ENCODE data around the gene HCN3. TPM values are rescaled to one million over a fixed set of nuclear protein-coding genes. Genes with fewer than 3 reads are reported as not detected.

The HCN3 gene
- total and polyA plus RNA-seq, 2 donors: 0.76 to 2.6 TPM

DNA sequence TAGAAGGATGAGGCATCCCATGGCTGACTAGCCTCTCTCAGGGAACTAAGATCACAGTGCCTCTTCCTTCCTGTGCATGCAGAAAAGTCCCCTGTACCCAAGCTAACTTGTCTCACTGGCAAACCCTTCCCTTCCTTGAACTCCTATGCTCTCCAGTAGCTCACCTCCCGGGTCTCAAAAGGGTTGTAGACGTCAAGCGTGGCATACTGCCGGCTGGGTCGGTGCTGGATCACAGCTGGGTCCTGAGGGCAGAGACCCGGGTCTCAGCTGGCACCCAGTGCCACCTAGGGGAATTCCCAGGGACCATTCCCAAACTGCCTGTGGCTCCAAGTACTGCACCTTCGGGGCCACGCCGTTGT lies 15.8 kb upstream of the HCN3 start:
- no peaks in the 10 kb centered on the region for H3K9me3 ChIP-seq (ENCODE audit: control insufficient read depth in 2 of 2, insufficient read depth in 1 of 2, low read length in 1 of 2)
- 1% methylated on average over 9 of the region's 9 CpGs for WGBS
- no peaks in the 10 kb centered on the region for H3K27me3 ChIP-seq (ENCODE audit: control insufficient read depth in 2 of 2, insufficient read depth in 1 of 2, low read length in 1 of 2)
- DNase-seq (ENCODE audit: low read depth in 6 of 9, low spot score in 9 of 9): peak in 2 of 9 donors; percentile 23 to 41
- peaks cover 9 to 18% of the 10 kb centered on the region in 2 donors for H3K4me1 ChIP-seq (ENCODE audit: control insufficient read depth in 2 of 2, insufficient read depth in 2 of 2, low read length in 2 of 2)
- peak overlapping the region; percentile 86 to 88 for H3K4me3 ChIP-seq (ENCODE audit: low read length in 2 of 2)
- H3K27ac ChIP-seq (ENCODE audit: low read depth in 1 of 2, low read length in 1 of 2): peak overlapping the region; percentile 67 to 86
- peaks cover 33 to 67% of the 10 kb centered on the region in 2 donors for H3K36me3 ChIP-seq (ENCODE audit: control insufficient read depth in 2 of 2, insufficient read depth in 2 of 2, low read length in 1 of 2)

- H3K9me3 ChIP-seq (ENCODE audit: control insufficient read depth in 2 of 2, insufficient read depth in 1 of 2, low read length in 1 of 2): no peaks in the 10 kb centered on the region
- WGBS: 3% methylated on average over 47 of the region's 47 CpGs
- peak within 1 kb of the TSS; percentile 86 to 88 for H3K4me3 ChIP-seq (ENCODE audit: low read length in 2 of 2)
- peaks cover 9 to 18% of the 10 kb centered on the region in 2 donors for H3K4me1 ChIP-seq (ENCODE audit: control insufficient read depth in 2 of 2, insufficient read depth in 2 of 2, low read length in 2 of 2)
- peak; percentile 70 to 92 (median 84) for DNase-seq (ENCODE audit: low read depth in 6 of 9, low spot score in 9 of 9)
- H3K27me3 ChIP-seq (ENCODE audit: control insufficient read depth in 2 of 2, insufficient read depth in 1 of 2, low read length in 1 of 2): no peaks in the 10 kb centered on the region
- peak within 1 kb of the TSS; percentile 67 to 86 for H3K27ac ChIP-seq (ENCODE audit: low read depth in 1 of 2, low read length in 1 of 2)
- H3K36me3 ChIP-seq (ENCODE audit: control insufficient read depth in 2 of 2, insufficient read depth in 2 of 2, low read length in 1 of 2): peaks cover 32 to 69% of the 10 kb centered on the region in 2 donors
Measured at GRCh38 chr1:155261852-155262673, 15.2 kb upstream of the HCN3 start, which contains the start of gene SCAMP3. SCAMP3 (minus strand) TSS chr1:155262360; CDS start chr1:155262151, 209 bp downstream.

DNA sequence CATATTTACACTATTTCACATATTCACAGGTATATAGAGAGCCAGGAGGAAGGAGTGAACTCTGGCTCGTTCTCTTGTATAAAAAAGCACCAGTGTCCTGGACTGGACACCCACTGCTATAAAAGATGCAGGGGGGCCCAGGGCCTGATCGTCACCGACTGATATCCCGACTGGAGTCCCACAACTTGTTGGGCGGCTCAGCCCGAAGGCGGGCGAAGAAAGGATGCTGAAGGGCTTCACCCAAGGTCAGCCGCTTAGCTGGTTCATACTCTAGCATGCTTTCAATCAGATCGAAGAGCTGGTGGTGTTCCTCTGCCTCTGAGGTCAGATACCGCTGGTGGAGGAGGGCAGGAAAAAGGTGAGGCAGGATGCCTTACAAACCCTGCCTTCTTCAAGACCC lies 14.2 kb upstream of the HCN3 start:
- Histone ChIP-seq H3K9me3 (ENCODE audit: control insufficient read depth in 2 of 2, insufficient read depth in 1 of 2, low read length in 1 of 2) (no peaks in the 10 kb centered on the region), H3K27me3 (ENCODE audit: control insufficient read depth in 2 of 2, insufficient read depth in 1 of 2, low read length in 1 of 2) (no peaks in the 10 kb centered on the region), H3K36me3 (ENCODE audit: control insufficient read depth in 2 of 2, insufficient read depth in 2 of 2, low read length in 1 of 2) (peaks cover 38 to 75% of the 10 kb centered on the region in 2 donors), H3K4me1 (ENCODE audit: control insufficient read depth in 2 of 2, insufficient read depth in 2 of 2, low read length in 2 of 2) (peaks cover 9 to 18% of the 10 kb centered on the region in 2 donors), H3K4me3 (ENCODE audit: low read length in 2 of 2) (no peak overlapping the region), H3K27ac (ENCODE audit: low read depth in 1 of 2, low read length in 1 of 2) (no peak overlapping the region)
- over 99% methylated on average over 11 of the region's 11 CpGs for WGBS
- no peak for DNase-seq (ENCODE audit: low read depth in 6 of 9, low spot score in 9 of 9)

GRCh38 chr1:155266553-155266952 lies 10.7 kb upstream of the HCN3 start:
- Histone ChIP-seq H3K4me3 (ENCODE audit: low read length in 2 of 2) (no peak overlapping the region), H3K36me3 (ENCODE audit: control insufficient read depth in 2 of 2, insufficient read depth in 2 of 2, low read length in 1 of 2) (peaks cover 63 to 85% of the 10 kb centered on the region in 2 donors), H3K27me3 (ENCODE audit: control insufficient read depth in 2 of 2, insufficient read depth in 1 of 2, low read length in 1 of 2) (no peaks in the 10 kb centered on the region), H3K9me3 (ENCODE audit: control insufficient read depth in 2 of 2, insufficient read depth in 1 of 2, low read length in 1 of 2) (no peaks in the 10 kb centered on the region), H3K27ac (ENCODE audit: low read depth in 1 of 2, low read length in 1 of 2) (no peak overlapping the region), H3K4me1 (ENCODE audit: control insufficient read depth in 2 of 2, insufficient read depth in 2 of 2, low read length in 2 of 2) (peaks cover 5 to 8% of the 10 kb centered on the region in 2 donors)
- DNase-seq (ENCODE audit: low read depth in 6 of 9, low spot score in 9 of 9): no peak
- WGBS: 96% methylated on average over 6 of the region's 6 CpGs

DNA sequence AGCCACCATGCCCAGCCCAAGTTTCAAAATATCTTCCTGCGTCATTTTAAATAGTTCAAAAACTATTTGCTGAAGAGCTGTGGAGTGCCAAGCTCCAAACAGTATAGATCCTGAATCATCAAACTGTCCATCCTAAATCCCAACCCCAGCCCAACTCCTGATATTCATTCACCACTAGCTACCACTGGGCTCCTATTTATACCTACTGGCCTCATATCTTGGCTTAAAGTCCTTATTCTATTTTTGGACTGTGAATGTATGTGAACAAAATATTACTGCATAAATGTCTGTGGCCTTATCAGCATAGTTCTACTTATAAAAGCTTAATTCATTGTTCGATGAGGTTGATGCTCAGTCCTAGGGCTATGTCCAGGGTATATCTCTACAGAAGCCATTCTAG lies 9.9 kb upstream of the HCN3 start:
- peaks cover 63 to 84% of the 10 kb centered on the region in 2 donors for H3K36me3 ChIP-seq (ENCODE audit: control insufficient read depth in 2 of 2, insufficient read depth in 2 of 2, low read length in 1 of 2)
- no peaks in the 10 kb centered on the region for H3K27me3 ChIP-seq (ENCODE audit: control insufficient read depth in 2 of 2, insufficient read depth in 1 of 2, low read length in 1 of 2)
- no peak overlapping the region for H3K4me3 ChIP-seq (ENCODE audit: low read length in 2 of 2)
- H3K9me3 ChIP-seq (ENCODE audit: control insufficient read depth in 2 of 2, insufficient read depth in 1 of 2, low read length in 1 of 2): no peaks in the 10 kb centered on the region
- no peak for DNase-seq (ENCODE audit: low read depth in 6 of 9, low spot score in 9 of 9)
- 100% methylated on average over 2 of the region's 2 CpGs for WGBS
- peaks cover 5 to 6% of the 10 kb centered on the region in 2 donors for H3K4me1 ChIP-seq (ENCODE audit: control insufficient read depth in 2 of 2, insufficient read depth in 2 of 2, low read length in 2 of 2)
- H3K27ac ChIP-seq (ENCODE audit: low read depth in 1 of 2, low read length in 1 of 2): no peak overlapping the region

DNA sequence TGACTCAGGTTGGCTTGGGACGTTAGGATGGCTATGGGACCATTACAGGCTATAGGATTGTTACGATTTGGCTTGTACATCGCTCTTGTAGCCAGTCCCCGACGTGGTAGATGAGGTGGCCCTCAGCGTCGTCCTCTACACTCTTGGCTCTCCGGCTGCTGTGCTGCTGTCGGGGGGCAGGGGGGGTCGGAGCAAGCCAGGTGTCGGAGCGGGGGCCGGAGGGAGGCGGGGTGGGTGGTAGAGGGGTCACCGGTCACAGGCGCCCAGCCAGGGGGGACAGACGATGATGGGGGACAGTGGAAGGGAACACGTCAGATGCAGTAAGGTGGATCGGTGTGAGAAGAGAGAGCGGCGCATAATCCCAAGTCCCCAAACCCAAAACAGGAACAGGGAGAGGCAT lies 8.6 kb upstream of the HCN3 start:
- no peak for DNase-seq (ENCODE audit: low read depth in 6 of 9, low spot score in 9 of 9)
- WGBS: 98% methylated on average over 21 of the region's 21 CpGs
- Histone ChIP-seq H3K27ac (ENCODE audit: low read depth in 1 of 2, low read length in 1 of 2) (no peak overlapping the region), H3K36me3 (ENCODE audit: control insufficient read depth in 2 of 2, insufficient read depth in 2 of 2, low read length in 1 of 2) (peaks cover 62 to 72% of the 10 kb centered on the region in 2 donors), H3K9me3 (ENCODE audit: control insufficient read depth in 2 of 2, insufficient read depth in 1 of 2, low read length in 1 of 2) (no peaks in the 10 kb centered on the region), H3K27me3 (ENCODE audit: control insufficient read depth in 2 of 2, insufficient read depth in 1 of 2, low read length in 1 of 2) (no peaks in the 10 kb centered on the region), H3K4me1 (ENCODE audit: control insufficient read depth in 2 of 2, insufficient read depth in 2 of 2, low read length in 2 of 2) (peaks cover 3 to 10% of the 10 kb centered on the region in 2 donors), H3K4me3 (ENCODE audit: low read length in 2 of 2) (no peak overlapping the region)

GRCh38 chr1:155269381-155269780 lies 7.9 kb upstream of the HCN3 start:
- H3K27me3 ChIP-seq (ENCODE audit: control insufficient read depth in 2 of 2, insufficient read depth in 1 of 2, low read length in 1 of 2): no peaks in the 10 kb centered on the region
- H3K27ac ChIP-seq (ENCODE audit: low read depth in 1 of 2, low read length in 1 of 2): no peak overlapping the region
- no peak overlapping the region for H3K4me3 ChIP-seq (ENCODE audit: low read length in 2 of 2)
- H3K36me3 ChIP-seq (ENCODE audit: control insufficient read depth in 2 of 2, insufficient read depth in 2 of 2, low read length in 1 of 2): peaks cover 55 to 64% of the 10 kb centered on the region in 2 donors
- no peaks in the 10 kb centered on the region for H3K9me3 ChIP-seq (ENCODE audit: control insufficient read depth in 2 of 2, insufficient read depth in 1 of 2, low read length in 1 of 2)
- 97% methylated on average over 21 of the region's 21 CpGs for WGBS
- H3K4me1 ChIP-seq (ENCODE audit: control insufficient read depth in 2 of 2, insufficient read depth in 2 of 2, low read length in 2 of 2): peaks cover 7 to 14% of the 10 kb centered on the region in 2 donors
- no peak for DNase-seq (ENCODE audit: low read depth in 6 of 9, low spot score in 9 of 9)

- H3K4me3 ChIP-seq (ENCODE audit: low read length in 2 of 2): peak overlapping the region; percentile 81 to 95
- peak in 2 of 9 donors; percentile 41 to 59 for DNase-seq (ENCODE audit: low read depth in 6 of 9, low spot score in 9 of 9)
- H3K4me1 ChIP-seq (ENCODE audit: control insufficient read depth in 2 of 2, insufficient read depth in 2 of 2, low read length in 2 of 2): peaks cover 15 to 28% of the 10 kb centered on the region in 2 donors
- peaks cover 32 to 33% of the 10 kb centered on the region in 2 donors for H3K36me3 ChIP-seq (ENCODE audit: control insufficient read depth in 2 of 2, insufficient read depth in 2 of 2, low read length in 1 of 2)
- H3K9me3 ChIP-seq (ENCODE audit: control insufficient read depth in 2 of 2, insufficient read depth in 1 of 2, low read length in 1 of 2): no peaks in the 10 kb centered on the region
- WGBS: 8% methylated on average over 44 of the region's 44 CpGs
- peaks cover 0 to 6% of the 10 kb centered on the region in 2 donors for H3K27me3 ChIP-seq (ENCODE audit: control insufficient read depth in 2 of 2, insufficient read depth in 1 of 2, low read length in 1 of 2)
- H3K27ac ChIP-seq (ENCODE audit: low read depth in 1 of 2, low read length in 1 of 2): peak overlapping the region; percentile 81 to 92
Measured at GRCh38 chr1:155272466-155273342, 4.6 kb upstream of the HCN3 start.
